Right ventricle myocardium inferior (tissue), 1 donor: ENCODE data around the gene MACF1. TPM values are rescaled to one million over a fixed set of nuclear protein-coding genes. Genes with fewer than 3 reads are reported as not detected.
"Not testable (repeated sequence)": the region's sequence is repeated elsewhere in the genome, so short reads cannot be mapped to it uniquely, and the experiment has no call there.

ENCODE experiments used
- ATAC-seq: fragments of 200-7000 bp; cut with Tn5 transposase; one replicate; pipeline ENCODE4 v1.9.1; 2020; ENCODE audit warnings: mild to moderate bottlenecking, moderate library complexity
- DNase-seq: peaks from one replicate; pipeline ENCODE4 v3.0.0; 2021; ENCODE audit errors: missing footprints
- intact Hi-C: fragments of 100-400 bp; cut with DNase I; formaldehyde crosslinking; loops from one replicate; pipeline ENCODE4 v1.11.0; 2022
- total RNA-seq: library from RNA; stranded (reverse); fragmentation: NEBNext Ultra II Directional; extraction: Animal tissue kit (Norgen Biotek cat#: 25700); gene quantifications from one replicate; pipeline ENCODE4 v1.2.1, GENCODE V29; 2021
- donor health status: DM: no; HTN: yes; CAD: no; lungs with severe emphysema.

Gene MACF1
- total RNA-seq, 1 donor from 2014 or later = 217 TPM

DNA sequence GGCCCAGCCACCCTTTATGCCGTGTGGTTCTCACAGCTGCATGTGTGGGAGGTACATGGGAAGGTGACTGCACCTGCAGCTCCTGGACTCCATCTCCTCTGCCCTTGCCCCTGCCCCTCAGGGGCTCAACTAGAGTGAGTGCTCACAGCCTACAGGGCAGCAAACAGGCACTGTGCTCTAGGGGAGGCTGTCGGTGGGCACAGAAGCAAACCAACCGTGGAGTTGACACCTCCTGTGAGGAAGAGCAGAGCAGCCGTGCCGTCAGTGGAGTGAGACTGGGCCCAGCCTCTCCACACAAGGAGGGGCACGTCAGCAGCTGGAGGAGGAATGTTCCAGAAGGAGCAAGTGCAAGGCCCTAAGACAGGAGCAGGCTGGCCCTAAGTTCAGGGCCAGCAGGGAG, 319.7 kb downstream of the MACF1 start:
- DNase-seq (no peak), ATAC-seq (no peak)
- intact Hi-C loops = no loop called here

DNA sequence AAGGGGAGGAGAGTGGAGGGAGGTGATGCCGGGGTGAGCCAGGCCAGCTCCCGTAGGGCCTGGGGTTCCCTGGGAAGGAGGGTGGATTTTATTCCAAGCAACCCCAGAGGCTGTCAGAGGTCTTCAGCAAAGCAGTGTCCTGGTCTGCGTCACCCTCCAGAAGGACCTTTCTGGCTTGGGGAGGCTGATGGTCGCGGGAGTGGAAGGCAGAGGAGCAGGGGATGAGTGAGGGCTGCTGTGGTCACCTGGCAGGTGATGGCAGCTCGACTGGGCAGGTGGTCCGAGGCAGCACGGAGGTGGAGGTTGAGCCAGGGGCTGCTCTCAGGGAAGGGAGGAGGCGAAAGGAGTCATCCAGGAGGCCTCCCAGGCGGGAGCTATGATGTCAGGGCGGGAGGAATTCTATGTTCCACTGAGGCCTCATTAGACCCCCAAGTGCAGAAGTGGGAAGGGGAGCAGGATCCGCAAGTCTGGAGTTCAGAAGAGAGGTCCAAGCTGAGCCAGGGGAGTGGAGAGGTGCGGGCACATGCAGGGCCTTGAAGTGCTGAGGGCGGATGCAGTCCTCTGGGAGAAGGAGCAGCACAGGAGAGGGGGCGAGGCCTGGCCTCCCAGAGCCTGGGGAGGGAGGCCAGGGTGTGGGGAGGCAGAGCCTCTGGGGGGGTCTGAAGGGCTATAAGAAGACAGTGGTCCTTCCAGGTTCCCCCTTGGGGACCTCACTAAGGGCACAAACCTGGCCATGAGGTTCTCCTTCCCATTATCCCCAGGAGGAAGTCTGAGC, 320.3 kb downstream of the MACF1 start:
- intact Hi-C loops = no loop called here
- DNase-seq (no peak), ATAC-seq (no peak)

DNA sequence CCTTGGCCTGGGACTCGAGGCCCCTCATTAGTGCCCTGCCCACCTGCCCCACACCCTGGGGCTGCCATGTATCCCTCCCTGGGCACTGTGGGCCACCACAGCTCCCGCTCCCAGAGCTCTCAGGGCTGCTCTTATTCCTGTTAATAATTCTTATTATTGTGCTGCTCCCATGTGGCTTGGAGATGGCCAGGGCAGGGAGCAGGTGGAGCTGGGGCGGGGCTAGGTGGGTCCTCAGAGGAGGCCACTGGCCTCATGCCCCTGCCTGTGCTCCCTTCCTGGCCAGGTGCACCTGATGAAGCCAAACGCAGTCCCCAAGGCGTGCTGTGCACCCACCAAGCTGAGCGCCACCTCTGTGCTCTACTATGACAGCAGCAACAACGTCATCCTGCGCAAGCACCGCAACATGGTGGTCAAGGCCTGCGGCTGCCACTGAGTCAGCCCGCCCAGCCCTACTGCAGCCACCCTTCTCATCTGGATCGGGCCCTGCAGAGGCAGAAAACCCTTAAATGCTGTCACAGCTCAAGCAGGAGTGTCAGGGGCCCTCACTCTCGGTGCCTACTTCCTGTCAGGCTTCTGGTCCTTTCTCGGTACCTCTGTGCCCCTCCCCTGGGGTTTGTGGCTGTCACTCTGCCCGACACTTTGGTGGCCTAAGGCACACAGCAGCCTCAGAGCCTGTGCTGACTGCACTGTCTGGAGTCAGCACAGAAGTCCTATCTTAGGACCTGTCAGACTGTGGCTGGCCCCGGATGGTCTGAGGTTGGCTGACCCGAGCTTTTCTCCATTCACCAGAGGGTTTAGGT, 321.1 kb downstream of the MACF1 start:
- ATAC-seq (peak; percentile 48), DNase-seq (no peak)
- intact Hi-C loops = no loop called here

- intact Hi-C loops = no loop called here
Measured at GRCh38 chr1:39526466-39527189, 322.1 kb downstream of the MACF1 start.

GRCh38 chr1:39527190-39527579, 322.7 kb downstream of the MACF1 start:
- DNase-seq, intact Hi-C loops, ATAC-seq: not testable (repeated sequence)

More at GRCh38 chr1:39526466-39527189, 322.1 kb downstream of the MACF1 start:
- DNase-seq = no peak
- no peak for ATAC-seq

- DNase-seq = no peak
- intact Hi-C loops = no loop called here
- no peak for ATAC-seq
Measured at GRCh38 chr1:39528082-39528481, 323.6 kb downstream of the MACF1 start.

DNA sequence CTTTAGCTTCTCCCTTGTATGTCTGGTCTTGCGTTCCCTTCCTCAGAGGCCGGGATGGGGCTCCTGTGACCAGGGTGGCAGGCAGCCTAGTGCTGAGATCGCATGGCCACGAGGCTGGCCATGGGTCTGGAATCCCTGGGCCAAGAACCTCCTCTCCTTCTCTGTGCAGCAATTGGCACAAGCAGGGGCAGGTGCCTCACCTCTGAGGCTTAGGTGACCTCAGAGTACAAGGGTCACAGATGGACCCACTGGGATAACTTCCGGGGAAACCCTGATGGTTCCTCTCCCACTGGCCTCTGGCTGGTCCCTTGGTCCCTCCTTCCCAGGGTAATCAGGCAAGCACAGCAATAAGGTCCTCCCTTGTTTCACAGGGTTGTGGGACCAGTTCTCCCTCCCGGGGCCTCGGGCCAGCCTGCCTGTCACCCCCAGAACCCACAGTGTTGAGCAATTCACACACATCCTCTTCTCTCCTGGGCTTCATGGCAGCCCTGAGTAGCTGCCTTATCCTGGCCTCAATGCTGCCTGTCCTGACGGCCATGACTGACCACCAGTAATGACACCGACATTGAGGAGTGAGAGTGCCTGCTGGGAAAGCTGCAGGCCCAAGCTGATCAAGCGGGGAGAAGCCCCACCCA, 325.5 kb downstream of the MACF1 start:
- intact Hi-C loops = no loop called here
- ATAC-seq (no peak), DNase-seq (no peak)

DNA sequence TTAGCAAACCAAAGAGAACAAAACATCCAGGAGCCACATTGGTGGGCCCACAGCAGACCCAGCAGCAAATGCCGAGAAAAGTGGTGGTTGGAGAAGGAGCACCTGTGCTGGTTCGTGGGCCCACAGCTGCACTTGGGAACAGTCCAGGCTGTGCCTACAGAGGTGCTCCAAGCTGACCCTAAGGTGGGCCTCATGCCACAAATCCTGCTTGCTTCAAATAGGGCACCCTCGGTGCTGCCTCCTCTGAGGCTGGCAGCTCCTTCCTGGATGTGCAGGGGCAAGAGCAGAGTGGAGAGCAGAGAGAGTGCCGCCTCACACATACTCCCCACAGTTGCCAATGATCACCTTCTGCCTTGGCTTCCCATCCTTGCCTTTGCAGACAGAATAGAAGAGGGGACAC, 327.0 kb downstream of the MACF1 start:
- ATAC-seq (no peak), DNase-seq (no peak)
- intact Hi-C loops = no loop called here

- intact Hi-C loops = no loop called here
- ATAC-seq (no peak), DNase-seq (no peak)
Measured at GRCh38 chr1:39533442-39533841, 328.9 kb downstream of the MACF1 start.

Other genes with a start within 250 kb of the MACF1 start
- 65.7 TPM for gene AKIRIN1, start 213.4 kb upstream of the MACF1 start, total RNA-seq
- gene NDUFS5, start 178.3 kb upstream of the MACF1 start, total RNA-seq = 776 TPM